Measurements from ENCODE around the gene CCBE1.

CCBE1 gene

GRCh38 chr18:59546188-59546587, 151.0 kb downstream of the CCBE1 start:
- no peak overlapping the region for H3K4me3 ChIP-seq (ENCODE audit: low read depth, low read length)
- no peak for TF ChIP-seq CTCF (IDR thresholded peaks at IDR 0.05; ENCODE audit: control insufficient read depth, extremely low read depth, insufficient read depth)
- DNase-seq (ENCODE audit: low read depth), result no peak

- no peak overlapping the region for H3K4me3 ChIP-seq (ENCODE audit: low read depth, low read length)
- TF ChIP-seq CTCF (IDR thresholded peaks at IDR 0.05; ENCODE audit: control insufficient read depth, extremely low read depth, insufficient read depth), result no peak
- no peak for DNase-seq (ENCODE audit: low read depth)
Observed at GRCh38 chr18:59540780-59541179, 156.4 kb downstream of the CCBE1 start.

GRCh38 chr18:59540346-59540745, 156.9 kb downstream of the CCBE1 start:
- TF ChIP-seq CTCF (IDR thresholded peaks at IDR 0.05; ENCODE audit: control insufficient read depth, extremely low read depth, insufficient read depth), result no peak
- no peak overlapping the region for H3K4me3 ChIP-seq (ENCODE audit: low read depth, low read length)
- no peak for DNase-seq (ENCODE audit: low read depth)

GRCh38 chr18:59539108-59539507, 158.1 kb downstream of the CCBE1 start:
- TF ChIP-seq CTCF (IDR thresholded peaks at IDR 0.05; ENCODE audit: control insufficient read depth, extremely low read depth, insufficient read depth), result no peak
- no peak overlapping the region for H3K4me3 ChIP-seq (ENCODE audit: low read depth, low read length)
- no peak for DNase-seq (ENCODE audit: low read depth)

- no peak overlapping the region for H3K4me3 ChIP-seq (ENCODE audit: low read depth, low read length)
- TF ChIP-seq CTCF (IDR thresholded peaks at IDR 0.05; ENCODE audit: control insufficient read depth, extremely low read depth, insufficient read depth), result no peak
- DNase-seq (ENCODE audit: low read depth), result no peak
Observed at GRCh38 chr18:59537579-59537978, 159.6 kb downstream of the CCBE1 start.

- no peak overlapping the region for H3K4me3 ChIP-seq (ENCODE audit: low read depth, low read length)
- DNase-seq (ENCODE audit: low read depth), result no peak
- no peak for TF ChIP-seq CTCF (IDR thresholded peaks at IDR 0.05; ENCODE audit: control insufficient read depth, extremely low read depth, insufficient read depth)
Observed at GRCh38 chr18:59536166-59536565, 161.1 kb downstream of the CCBE1 start.

GRCh38 chr18:59535055-59535454, 162.2 kb downstream of the CCBE1 start:
- DNase-seq (ENCODE audit: low read depth), result no peak
- TF ChIP-seq CTCF (IDR thresholded peaks at IDR 0.05; ENCODE audit: control insufficient read depth, extremely low read depth, insufficient read depth), result no peak
- no peak overlapping the region for H3K4me3 ChIP-seq (ENCODE audit: low read depth, low read length)
